Measurements from ENCODE around the gene HOXD3.

The HOXD3 gene

DNA sequence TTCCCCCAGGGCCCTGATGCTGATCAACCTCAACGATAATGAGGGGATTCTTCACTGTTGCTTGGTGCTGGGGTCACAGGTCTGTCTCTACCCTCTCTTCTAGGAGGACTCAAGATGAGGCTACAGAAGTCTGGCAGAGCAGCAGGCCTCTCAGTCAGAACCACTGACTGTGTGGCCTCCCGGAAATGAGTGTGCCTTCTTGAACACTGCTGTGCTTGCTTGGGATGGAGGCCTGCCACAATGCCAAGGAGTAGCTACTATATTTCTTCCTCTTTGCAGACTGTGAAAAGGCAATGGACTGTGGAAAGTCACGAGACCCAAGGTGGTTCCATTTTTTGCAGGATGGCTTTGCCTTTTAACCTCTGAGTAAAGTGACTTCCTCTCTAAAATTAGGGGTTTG lies 25.6 kb downstream of the HOXD3 start:
- no peaks in the 10 kb centered on the region for H3K9me2 ChIP-seq (replicated peaks; ENCODE audit: low read depth, low read length)
- no peak overlapping the region for H3K9ac ChIP-seq (ENCODE audit: low read depth, low read length, poor library complexity, severe bottlenecking)
- peaks cover 2% of the 10 kb centered on the region for H3K4me1 ChIP-seq (ENCODE audit: insufficient read depth, low read length, poor library complexity, severe bottlenecking)
- no peak overlapping the region for H3K4me2 ChIP-seq (ENCODE audit: low read depth, low read length, poor library complexity, severe bottlenecking)
- no peaks in the 10 kb centered on the region for H4K20me1 ChIP-seq (ENCODE audit: insufficient read depth, low read length, poor library complexity, severe bottlenecking)
- H2AFZ ChIP-seq (ENCODE audit: low read length) = no peak overlapping the region
- H3K79me2 ChIP-seq (ENCODE audit: insufficient read depth, low read length) = no peaks in the 10 kb centered on the region
- H3K4me3 ChIP-seq (ENCODE audit: low read length, poor library complexity, severe bottlenecking) = no peak overlapping the region
- H3F3A ChIP-seq (ENCODE audit: low read depth) = no peaks in the 10 kb centered on the region
- H3K9me3 ChIP-seq (ENCODE audit: insufficient read depth, low read depth, low read length) = no peaks in the 10 kb centered on the region
- no peaks in the 10 kb centered on the region for H3K36me3 ChIP-seq (ENCODE audit: insufficient read depth, low read length)
- H3K27me3 ChIP-seq (ENCODE audit: insufficient read depth, low read length, poor library complexity, severe bottlenecking) = no peaks in the 10 kb centered on the region
- TF ChIP-seq EZH2phosphoT487 (IDR thresholded peaks at IDR 0.05; ENCODE audit: borderline replicate concordance) = no peak
- TF ChIP-seq CTCF (conservative IDR thresholded peaks at IDR 0.05; ENCODE audit: low read length) = no peak

DNA sequence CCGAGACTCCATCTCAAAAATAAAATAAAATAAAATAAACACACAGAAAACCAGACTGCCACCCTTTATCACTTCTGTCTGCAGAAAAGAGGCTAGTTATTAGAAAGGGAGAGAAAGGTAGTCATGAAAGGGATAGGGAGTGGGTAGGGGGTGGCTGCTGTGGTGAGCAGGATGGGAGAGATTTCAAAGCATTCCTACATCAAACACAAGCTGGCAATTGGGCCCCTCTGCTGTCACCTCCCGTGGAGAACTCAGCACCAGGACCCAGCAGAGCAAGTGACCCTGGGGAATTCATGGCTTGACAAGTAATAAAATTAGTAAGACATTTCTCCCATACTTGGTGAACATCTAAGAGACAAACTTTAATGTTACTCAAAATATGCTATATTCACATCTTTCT lies 27.6 kb downstream of the HOXD3 start:
- H3K36me3 ChIP-seq (ENCODE audit: insufficient read depth, low read length) = no peaks in the 10 kb centered on the region
- H3K79me2 ChIP-seq (ENCODE audit: insufficient read depth, low read length) = no peaks in the 10 kb centered on the region
- no peaks in the 10 kb centered on the region for H3K27me3 ChIP-seq (ENCODE audit: insufficient read depth, low read length, poor library complexity, severe bottlenecking)
- no peaks in the 10 kb centered on the region for H3K9me2 ChIP-seq (replicated peaks; ENCODE audit: low read depth, low read length)
- peaks cover 3% of the 10 kb centered on the region for H3K4me1 ChIP-seq (ENCODE audit: insufficient read depth, low read length, poor library complexity, severe bottlenecking)
- no peak overlapping the region for H3K4me2 ChIP-seq (ENCODE audit: low read depth, low read length, poor library complexity, severe bottlenecking)
- no peaks in the 10 kb centered on the region for H3F3A ChIP-seq (ENCODE audit: low read depth)
- H2AFZ ChIP-seq (ENCODE audit: low read length) = no peak overlapping the region
- no peaks in the 10 kb centered on the region for H3K9me3 ChIP-seq (ENCODE audit: insufficient read depth, low read depth, low read length)
- TF ChIP-seq CTCF (conservative IDR thresholded peaks at IDR 0.05; ENCODE audit: low read length) (no peak), EZH2phosphoT487 (IDR thresholded peaks at IDR 0.05; ENCODE audit: borderline replicate concordance) (no peak)
- H3K9ac ChIP-seq (ENCODE audit: low read depth, low read length, poor library complexity, severe bottlenecking) = no peak overlapping the region
- H3K4me3 ChIP-seq (ENCODE audit: low read length, poor library complexity, severe bottlenecking) = no peak overlapping the region
- no peaks in the 10 kb centered on the region for H4K20me1 ChIP-seq (ENCODE audit: insufficient read depth, low read length, poor library complexity, severe bottlenecking)

- no peaks in the 10 kb centered on the region for H3F3A ChIP-seq (ENCODE audit: low read depth)
- H3K9me3 ChIP-seq (ENCODE audit: insufficient read depth, low read depth, low read length) = no peaks in the 10 kb centered on the region
- no peaks in the 10 kb centered on the region for H4K20me1 ChIP-seq (ENCODE audit: insufficient read depth, low read length, poor library complexity, severe bottlenecking)
- H3K36me3 ChIP-seq (ENCODE audit: insufficient read depth, low read length) = no peaks in the 10 kb centered on the region
- H3K9ac ChIP-seq (ENCODE audit: low read depth, low read length, poor library complexity, severe bottlenecking) = no peak overlapping the region
- no peak overlapping the region for H3K4me2 ChIP-seq (ENCODE audit: low read depth, low read length, poor library complexity, severe bottlenecking)
- H3K4me1 ChIP-seq (ENCODE audit: insufficient read depth, low read length, poor library complexity, severe bottlenecking) = peaks cover 3% of the 10 kb centered on the region
- no peak overlapping the region for H2AFZ ChIP-seq (ENCODE audit: low read length)
- no peaks in the 10 kb centered on the region for H3K79me2 ChIP-seq (ENCODE audit: insufficient read depth, low read length)
- no peak for TF ChIP-seq EZH2phosphoT487 (IDR thresholded peaks at IDR 0.05; ENCODE audit: borderline replicate concordance)
- TF ChIP-seq CTCF (conservative IDR thresholded peaks at IDR 0.05; ENCODE audit: low read length) = no peak
- H3K27me3 ChIP-seq (ENCODE audit: insufficient read depth, low read length, poor library complexity, severe bottlenecking) = no peaks in the 10 kb centered on the region
- no peaks in the 10 kb centered on the region for H3K9me2 ChIP-seq (replicated peaks; ENCODE audit: low read depth, low read length)
- no peak overlapping the region for H3K4me3 ChIP-seq (ENCODE audit: low read length, poor library complexity, severe bottlenecking)
These were observed 28.9 kb downstream of the HOXD3 start for GRCh38 chr2:176186024-176186423.
